ENCODE measurements around the gene NEK7.
A peak's percentile ranks its signal among the peaks of the same experiment; 100 is the strongest.
"Not testable (repeated sequence)": the region's sequence is repeated elsewhere in the genome, so short reads cannot be mapped to it uniquely, and the experiment has no call there.

NEK7 gene

DNA sequence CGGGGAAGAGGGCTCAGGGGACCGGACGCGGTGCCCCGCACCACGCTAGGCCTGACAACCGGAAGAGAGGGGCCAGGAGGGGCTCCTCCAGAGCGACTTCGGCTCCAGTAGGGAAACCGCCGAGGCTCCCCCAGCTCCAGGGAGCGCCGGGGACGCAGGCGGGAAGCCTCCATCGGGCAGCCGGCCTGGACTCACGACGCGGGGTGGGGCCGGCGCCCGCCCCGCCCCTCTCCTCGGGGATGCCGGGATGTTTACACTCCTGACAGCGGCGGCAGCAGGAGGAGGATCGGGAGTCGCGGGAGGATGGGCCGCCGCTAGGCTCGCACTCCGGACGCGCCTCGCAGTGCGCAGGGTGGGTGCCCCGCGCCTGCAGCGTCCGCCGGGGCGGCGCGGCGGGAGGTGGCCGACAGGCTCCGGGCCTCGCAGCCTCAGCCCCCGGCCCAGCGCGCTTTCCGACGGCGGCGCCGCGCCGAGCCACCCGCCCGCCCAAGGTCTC is at the start of gene NEK7:
Gene NEK7 (plus strand): TSS at position 254 of the 496 bp plus-strand sequence. CDS start 75,583 bp downstream, outside the sequence.
- DNase-seq (ENCODE audit: low read depth), result peak; percentile 36

DNA sequence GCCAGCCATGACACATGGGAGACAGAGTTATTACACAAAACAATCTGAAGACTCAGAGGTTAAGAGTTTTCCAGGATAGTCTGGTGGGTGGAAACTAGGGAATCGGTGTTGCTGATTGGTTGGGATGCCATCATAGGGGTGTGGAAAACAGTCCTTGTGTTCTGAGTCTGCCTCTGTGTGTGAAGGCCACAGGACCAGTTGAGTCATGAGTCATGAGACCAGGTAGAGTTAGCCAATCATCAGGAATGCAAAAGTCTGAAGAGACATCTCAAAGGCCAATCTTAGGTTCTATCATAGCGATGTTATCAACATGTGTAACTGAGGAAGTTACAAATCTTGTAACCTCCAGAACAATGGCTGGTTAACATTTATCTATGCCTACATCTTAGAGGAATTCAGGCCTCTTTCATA is 49.7 kb upstream of the NEK7 start:
- DNase-seq (ENCODE audit: low read depth), result no peak

DNA sequence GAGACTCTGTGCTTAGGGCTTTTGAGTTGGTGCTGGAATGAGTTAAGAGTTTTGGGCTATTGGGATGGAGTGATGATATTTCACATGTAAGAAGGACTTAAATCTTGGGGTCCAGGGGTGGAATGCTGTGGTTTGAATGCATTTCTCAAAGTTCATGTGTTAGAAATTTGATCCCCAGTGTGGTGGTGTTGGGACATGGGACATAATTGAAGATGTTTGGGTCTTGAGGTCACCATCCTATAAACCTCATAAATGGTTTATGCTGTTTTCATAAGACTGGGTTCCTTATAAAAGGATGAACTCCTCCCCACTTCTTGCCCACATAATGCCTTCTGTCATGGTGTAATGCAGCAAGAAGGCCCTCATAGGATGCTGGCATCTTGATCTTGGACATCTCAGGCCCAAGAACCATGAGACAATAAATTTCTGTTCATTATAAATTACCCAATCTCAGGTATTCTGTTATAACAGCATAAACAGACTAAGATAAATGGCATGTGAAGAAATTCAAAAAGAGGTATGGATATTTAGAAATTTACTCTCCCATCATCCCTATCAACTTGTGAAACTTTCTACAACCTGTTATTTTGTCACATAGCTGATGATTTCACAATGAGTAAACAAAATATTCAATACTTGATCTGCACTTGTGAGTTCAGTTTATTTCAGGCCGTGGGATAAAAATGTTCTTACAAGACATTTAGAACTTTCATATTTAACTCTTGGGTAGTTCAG is 48.0 kb upstream of the NEK7 start:
- no peak for DNase-seq (ENCODE audit: low read depth)

DNA sequence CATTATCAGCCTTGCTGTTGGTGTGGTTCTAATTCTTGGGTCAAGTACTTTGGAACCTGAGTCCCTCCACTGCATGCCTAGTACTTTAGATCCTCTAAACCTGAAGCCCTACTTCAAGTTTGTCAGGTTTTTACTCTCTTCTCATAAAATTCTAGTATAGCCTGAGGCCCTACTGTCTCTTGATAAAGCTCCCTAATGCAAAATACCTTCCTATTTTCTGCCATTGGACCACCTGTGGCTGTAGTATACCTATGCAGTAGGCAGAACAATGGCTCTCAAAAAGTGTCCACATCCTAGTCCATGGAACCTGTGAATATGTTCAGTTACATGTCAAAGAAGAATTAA is 47.5 kb upstream of the NEK7 start:
- DNase-seq (ENCODE audit: low read depth), result no peak

DNA sequence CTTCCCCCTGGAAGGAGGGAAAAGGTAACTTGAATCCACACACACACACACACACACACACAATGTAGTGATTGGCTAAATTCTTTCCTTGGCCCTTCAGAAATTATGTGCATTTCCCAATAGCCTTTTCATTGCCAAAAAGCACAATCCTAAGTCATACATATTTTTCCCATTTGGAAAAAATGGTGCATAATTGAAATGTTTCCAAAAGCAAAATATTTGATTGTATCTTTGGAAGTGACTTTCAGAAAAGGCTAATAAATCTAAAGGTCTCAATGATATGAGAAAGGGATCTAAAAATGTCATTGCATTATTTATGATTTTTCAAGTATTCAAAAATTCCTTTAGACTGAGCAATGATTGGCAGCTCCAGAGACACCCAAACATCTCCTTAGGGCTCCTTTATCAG is 43.5 kb upstream of the NEK7 start:
- peak; percentile 84 for DNase-seq (ENCODE audit: low read depth)

DNA sequence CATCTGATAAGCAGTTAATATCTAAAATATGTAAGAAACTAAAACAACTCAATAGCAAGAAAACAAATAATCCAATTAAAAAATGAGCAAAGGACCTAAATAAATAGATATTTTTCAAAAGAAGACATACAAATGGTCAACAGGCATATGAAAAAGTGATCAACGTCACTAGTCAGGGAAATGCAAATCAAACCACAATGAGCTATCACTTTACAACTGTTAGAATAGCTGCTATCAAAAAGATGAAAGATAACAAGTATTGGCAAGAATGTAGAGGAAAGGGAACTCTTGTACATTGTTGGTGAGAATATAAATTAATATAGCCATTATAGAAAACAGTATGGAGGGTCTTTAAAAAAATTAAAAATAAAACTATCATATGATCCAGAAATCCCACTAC is 40.7 kb upstream of the NEK7 start:
- no peak for DNase-seq (ENCODE audit: low read depth)

DNA sequence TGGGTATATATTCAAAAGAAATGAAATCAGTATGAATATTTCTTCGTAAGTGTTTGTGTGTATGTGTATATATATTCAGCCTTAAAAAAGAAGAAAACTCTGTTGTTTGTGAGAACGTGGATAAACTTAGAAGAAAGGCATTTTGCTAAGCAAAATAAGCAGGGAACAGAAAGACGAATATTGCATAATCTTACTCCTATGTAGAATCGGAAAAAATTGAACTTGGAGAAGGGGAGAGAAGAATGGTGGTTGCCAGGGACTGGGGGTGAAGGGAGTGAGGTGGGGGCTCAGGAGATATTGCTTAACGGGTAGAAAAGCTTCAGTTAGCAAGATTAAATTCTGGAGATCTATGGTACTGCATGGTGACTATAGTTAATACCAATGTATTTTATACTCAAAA is 40.3 kb upstream of the NEK7 start:
- DNase-seq (ENCODE audit: low read depth), result no peak

DNA sequence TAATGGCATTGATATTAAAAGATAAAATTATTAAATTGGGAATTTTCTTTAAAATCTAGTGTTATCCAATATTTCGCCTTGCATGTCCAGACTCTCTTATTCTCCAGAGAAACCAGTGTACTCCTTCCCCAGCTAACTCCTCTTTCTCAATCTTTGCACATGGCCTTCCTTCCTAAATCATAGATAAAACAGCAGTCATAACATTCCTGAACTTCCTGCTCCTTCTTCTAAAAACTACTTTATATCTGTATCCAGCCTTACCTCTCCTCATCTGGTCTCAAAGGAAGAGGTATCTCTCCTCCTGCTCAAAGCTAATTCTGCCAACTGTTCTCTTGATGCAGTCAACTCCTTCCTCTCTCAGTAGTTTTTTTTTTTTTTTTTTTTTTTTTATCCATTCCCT is 39.5 kb upstream of the NEK7 start:
- DNase-seq (ENCODE audit: low read depth), result no peak

DNA sequence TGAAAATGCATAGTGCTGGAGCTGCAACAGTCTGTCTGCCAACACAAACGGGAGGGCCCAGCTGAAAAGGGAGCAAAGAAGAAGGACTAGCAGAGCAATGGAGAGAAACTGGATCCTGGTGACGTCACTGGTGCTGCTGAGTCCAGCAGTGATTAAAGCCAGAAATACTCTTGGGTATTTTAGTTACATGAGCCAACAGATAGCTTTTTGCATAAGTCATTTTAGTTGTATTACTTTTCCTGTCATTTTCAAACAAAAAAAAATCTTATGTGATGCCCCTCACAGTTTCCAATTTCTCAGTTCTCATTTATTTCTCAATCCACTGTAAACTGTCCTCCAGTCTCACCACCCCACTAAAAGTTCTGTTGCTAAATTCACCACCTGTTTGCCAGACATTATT is 38.7 kb upstream of the NEK7 start:
- DNase-seq (ENCODE audit: low read depth), result peak; percentile 87

DNA sequence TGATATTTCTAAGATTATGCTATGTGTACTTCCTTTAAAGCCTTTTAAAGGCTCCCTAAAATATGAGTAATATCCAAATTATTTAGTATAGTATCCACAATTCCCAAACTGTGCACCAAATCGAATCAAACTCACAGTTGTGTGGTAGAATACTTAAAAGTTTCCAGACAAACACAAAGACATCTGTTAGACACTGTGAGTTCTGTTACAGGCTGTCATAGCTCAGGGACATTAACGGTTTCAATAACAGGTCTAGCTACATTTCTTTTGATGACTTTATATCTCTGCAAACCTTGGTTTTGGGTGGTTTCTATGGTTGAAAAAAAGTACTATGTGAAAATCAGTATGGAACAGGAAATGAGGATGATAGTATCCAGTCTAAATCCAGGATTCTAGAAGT is 36.9 kb upstream of the NEK7 start:
- no peak for DNase-seq (ENCODE audit: low read depth)

DNA sequence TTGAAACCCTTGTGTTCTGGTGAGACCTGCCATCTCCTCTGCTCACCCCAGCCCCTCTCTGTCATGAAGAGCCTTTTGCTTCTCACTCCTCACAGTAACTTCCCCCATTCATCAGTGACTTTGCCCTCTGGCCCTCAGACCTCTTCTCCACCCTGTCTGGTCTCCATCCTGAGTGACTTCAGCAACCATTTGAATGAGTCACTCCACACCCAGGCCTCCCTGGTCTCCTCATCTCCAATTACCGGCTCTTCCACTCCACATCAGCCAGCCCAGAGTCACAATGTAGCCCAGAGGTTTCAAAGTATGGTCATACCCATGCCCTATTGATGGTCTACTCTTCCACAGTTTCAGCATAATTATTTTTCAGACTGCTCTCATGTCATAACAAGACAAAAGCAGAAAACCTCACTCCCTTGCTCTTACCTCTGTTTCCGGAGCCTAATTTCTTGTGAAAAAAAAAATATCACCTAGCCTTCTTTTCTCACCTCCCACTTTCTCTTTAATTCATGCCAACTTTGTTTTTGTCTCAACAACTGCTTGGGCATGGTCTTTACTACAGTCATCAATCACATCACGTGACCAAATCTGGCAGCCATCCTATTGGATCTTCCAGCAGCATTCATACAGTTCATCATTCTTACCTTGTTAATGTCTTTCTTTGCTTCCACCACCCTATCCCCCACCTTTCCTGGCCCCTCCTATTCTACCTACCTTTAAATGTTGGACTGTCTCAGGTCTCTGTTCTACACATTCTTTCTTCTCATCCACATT is 35.6 kb upstream of the NEK7 start:
- peak; percentile 70 for DNase-seq (ENCODE audit: low read depth)

DNA sequence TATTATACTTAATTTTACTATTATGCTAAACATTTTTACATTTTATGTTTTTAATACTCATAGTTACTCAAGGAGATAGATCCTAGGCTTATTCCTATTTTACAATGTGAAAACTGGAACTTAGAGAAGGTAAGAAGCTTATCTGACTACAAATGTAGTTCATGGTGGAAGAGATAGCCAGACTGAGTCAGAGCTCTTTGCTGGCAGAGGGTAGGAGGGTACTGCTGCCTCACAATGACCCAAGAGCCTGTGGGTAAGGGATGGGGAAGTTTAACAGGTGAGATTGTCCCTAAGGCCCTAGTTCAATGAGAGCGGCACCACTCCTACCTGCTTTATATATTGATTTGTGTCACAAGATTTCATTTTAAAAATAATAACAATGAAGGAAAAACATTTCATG is 34.1 kb upstream of the NEK7 start:
- DNase-seq (ENCODE audit: low read depth), result no peak

DNA sequence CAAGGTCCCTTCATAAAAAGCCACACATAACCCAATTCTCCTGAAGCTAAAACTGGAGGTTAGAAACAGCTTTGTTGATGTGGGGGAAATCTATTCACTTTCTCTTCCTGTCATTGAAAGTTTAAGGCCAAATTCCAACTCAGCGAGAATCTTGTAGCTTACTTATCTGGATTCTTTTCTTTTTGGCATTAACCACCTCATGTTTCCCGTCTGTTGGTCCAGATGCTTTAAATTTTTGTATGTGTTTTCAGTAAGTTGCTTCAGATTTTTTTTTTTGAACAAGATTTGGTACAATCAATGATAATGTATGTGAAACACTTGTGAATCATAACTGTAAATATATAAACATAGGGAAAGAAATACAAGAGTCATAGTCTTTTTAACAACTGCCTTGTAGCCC is 33.7 kb upstream of the NEK7 start:
- no peak for DNase-seq (ENCODE audit: low read depth)

DNA sequence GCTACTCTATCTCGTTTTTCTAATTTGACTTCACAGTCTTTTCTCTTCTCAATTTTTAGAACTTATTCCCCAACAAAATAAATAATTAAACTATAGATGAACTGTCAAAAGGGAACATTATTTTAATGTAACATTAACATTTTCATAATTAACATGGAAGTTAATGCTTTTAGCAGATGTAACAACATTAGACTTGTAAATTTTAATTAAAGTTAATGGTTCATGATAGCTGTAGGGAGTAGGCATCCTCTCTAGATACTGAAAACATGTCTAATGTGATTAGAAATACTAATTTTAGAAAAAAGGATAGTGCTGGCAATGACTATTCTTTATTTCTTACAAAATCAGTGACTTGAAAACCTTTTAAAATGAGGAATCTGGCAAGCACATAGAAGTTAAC is 32.1 kb upstream of the NEK7 start:
- no peak for DNase-seq (ENCODE audit: low read depth)

DNA sequence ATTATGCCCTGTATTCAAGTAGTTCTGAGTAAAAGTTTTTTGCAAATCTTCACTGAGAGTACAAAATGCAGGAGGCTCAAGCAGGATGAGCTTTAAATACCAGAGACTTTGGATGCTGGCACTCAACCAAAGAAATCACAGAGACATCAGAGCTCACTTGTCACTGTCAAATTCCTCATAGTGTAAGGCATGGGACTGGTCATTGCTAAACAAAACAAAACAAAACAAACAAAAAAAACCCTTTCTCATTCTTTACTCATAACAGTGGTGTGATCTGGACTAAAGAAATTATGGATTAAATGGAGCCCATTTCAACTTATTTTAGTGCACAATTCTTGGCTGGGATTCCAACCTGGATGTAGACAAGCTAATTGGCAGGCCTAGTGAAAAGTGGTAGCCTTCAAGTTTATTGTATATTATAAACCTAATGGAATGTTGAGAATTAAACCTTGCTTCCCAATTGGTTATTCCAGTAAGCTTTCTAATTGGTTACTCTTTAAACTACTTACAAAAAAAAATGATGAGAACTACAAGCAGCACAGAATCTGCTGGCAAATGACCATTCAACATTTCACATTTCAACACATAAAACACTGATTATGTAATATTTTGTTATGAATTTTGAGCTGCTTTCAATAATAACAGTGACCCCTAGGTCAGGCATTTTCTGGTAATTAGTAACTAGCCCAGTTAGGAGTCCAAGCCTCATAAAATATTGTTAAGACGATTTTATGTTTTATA is 30.6 kb upstream of the NEK7 start:
- DNase-seq (ENCODE audit: low read depth), result peak; percentile 62

DNA sequence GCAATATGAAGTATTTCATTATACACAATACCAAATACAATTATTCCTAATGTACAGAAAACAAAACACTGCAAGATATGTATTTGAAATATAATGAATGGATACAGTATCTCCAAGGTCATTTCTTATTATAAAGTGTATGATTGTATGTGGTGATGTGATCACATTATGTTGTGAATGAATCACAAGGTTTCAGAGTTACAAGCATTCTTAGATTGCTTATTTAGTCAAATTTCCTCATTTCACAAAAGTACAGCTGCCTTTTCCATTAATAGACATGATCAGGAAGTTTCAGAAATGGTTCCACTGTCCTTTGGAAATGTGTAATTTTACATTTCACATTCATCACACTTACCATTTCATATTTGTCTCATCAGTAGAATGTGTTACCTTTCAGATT is 28.3 kb upstream of the NEK7 start:
- no peak for DNase-seq (ENCODE audit: low read depth)

DNA sequence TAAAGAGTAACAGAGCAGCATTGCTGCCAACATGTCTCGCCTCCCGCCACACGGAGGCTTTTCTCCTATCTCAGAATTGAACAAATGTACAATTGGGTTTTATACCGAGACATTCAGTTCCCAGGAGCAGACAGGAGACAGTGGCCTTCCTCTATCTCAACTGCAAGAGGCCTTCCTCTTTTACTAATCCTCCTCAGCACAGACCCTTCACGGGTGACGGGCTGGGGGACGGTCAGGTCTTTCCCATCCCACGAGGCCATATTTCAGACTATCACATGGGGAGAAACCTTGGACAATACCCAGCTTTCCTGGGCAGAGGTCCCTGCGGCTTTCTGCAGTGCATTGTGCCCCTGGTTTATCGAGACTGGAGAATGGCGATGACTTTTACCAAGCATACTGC is 26.7 kb upstream of the NEK7 start:
- not testable (repeated sequence) for DNase-seq (ENCODE audit: low read depth)

DNA sequence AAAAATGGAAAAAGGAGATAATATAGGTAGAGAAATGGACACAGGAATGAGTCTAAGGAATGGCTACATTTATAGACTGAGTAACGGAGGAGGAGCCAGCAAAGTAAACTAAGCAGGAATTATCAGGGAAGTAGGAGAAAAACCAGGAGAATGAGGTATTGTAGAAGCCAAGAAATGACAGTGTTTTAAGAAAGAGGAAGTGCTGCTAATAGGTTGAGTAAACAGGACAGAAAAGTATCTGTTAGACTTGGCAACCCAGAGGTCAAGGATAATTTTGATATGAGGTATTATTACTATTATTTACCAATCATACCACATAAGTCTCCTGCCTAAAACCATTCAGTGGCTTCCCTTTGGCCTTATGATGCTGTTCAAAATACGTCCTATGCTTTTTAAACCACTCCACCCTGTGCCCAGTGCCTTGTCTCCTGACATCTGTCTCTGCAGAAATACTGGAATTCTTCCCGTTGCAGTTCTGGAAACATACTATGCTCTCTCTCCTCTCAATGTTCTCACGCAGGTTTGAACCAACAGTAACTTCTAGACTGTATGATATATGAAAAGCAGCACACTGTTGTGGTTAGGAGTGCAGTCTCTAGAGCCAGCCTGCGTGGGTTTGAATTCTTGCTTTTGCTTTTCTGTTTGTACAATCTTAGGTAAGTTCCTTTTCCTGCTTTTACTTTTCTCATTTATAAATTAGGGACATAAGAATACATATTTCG is 24.6 kb upstream of the NEK7 start:
- DNase-seq (ENCODE audit: low read depth), result no peak

DNA sequence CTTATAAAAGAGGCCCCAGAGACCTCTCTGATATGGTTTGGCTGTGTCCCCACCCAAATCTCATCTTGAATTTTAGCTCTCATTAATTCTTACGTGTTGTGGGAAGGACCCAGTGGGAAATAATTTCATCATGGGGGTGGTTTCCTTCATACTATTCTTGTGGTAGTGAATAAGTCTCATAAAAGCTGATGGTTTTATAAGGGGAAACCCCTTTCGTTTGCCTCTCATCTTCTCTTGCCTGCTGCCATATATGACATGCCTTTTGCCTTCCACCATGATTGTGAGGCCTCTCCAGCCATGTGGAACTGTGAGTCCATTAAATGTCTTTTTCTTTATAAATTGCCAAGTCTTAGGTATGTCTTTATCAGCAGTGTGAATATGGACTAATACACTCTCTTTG is 22.5 kb upstream of the NEK7 start:
- no peak for DNase-seq (ENCODE audit: low read depth)

DNA sequence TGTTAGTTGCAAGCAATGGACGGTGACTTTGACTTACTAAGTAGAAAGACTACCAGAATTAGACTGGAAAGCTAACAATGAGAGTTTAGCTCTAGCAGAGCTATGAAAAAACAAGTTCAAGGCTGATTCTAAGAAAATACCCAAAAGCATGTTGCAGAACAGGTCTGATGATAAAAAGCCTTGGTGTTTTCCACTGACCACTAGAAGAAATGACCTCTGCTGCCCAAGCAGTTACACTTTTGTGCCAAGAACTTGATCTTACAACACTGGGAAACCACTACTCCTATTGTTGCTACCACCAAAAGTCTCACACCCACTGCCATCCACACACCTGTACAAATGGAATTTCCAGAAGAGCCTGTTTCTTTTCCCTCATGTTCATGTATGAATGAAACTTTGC is 21.4 kb upstream of the NEK7 start:
- no peak for DNase-seq (ENCODE audit: low read depth)

DNA sequence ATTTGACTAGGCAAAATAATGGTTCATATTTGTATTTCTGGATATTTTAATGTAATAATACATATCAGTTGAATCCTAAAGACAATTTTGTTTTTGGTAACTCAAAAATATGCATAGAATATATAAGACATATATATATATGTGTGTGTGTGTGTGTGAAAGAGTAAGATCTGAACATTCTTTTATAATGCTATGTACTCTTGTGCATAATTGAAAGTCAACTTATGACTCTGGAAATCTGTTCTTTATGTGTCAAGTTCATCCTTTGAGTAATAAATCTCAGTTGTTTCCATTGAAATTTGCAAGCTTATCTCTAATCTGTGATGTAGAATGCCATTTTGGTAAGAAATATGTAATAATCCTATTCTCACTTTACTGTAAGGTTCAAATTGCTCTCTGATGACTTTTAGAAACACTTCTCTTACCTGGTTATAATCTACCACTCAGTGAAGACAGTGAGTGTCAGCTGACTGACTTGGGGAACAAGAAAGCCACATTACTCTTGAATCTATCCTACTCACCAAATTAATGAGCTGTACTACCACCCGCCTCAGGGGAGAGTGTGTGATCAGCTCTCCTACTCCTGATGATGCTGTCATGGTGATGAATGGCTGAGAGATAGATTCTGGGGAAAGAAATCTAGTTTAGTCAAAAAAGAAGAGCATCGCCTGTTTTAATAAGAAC is 15.0 kb upstream of the NEK7 start:
- no peak for DNase-seq (ENCODE audit: low read depth)

DNA sequence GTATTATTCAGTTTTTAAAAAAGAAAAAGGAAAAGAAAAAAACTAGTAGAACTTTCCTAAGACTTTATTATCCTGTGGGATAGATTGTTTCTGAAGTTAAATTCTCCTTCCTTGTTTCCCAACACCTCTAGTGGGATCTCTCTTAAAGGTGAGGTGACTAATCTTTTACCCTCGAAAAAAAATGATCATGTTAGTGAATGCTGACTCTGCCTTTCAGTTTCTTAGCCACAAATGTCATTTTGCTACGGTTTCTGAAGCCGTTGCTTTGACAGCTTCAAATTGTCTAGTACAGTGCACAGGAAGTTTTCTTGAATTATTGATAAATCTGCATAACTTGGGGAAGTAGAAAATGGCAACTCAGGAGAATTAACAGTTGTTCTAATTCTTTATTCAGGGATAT is 13.0 kb upstream of the NEK7 start:
- DNase-seq (ENCODE audit: low read depth), result no peak
